Measurements from ENCODE around the gene CFAP68. TPM values are rescaled to one million over a fixed set of nuclear protein-coding genes. Genes with fewer than 3 reads are reported as not detected.

CFAP68 gene
- total RNA-seq, 2 donors from 2014 or later: 11.6 to 12.7 TPM

Other genes with a start within 250 kb of the CFAP68 start
- 10 to 100 TPM; 70.0 to 89.7 TPM for gene PPP2R1B, start 113.2 kb upstream of the CFAP68 start, total RNA-seq
- 10 to 100 TPM; 25.3 to 26.6 TPM for gene ALG9, start 8.0 kb upstream of the CFAP68 start, total RNA-seq
- 1 to 10 TPM; 1.7 to 2.7 TPM for gene FDXACB1, start 376 bp upstream of the CFAP68 start, total RNA-seq
- gene CRYAB, start 32.2 kb downstream of the CFAP68 start, total RNA-seq: 1 to 10 TPM in 1 of 2 donors, under 1 TPM in 1; 0.84 to 4.4 TPM
- under 1 TPM; 0.20 to 0.33 TPM for gene HSPB2, start 33.2 kb downstream of the CFAP68 start, total RNA-seq
- gene C11orf52, start 39.4 kb downstream of the CFAP68 start, total RNA-seq: 1 to 10 TPM; 2.6 to 3.8 TPM
- 10 to 100 TPM; 12.0 to 14.5 TPM for gene DIXDC1, start 57.8 kb downstream of the CFAP68 start, total RNA-seq
- gene DLAT, start 145.9 kb downstream of the CFAP68 start, total RNA-seq: 10 to 100 TPM; 46.1 to 53.2 TPM
- 1 to 10 TPM; 1.5 to 1.9 TPM for gene PIH1D2, start 194.5 kb downstream of the CFAP68 start, total RNA-seq
- gene NKAPD1, start 194.8 kb downstream of the CFAP68 start, total RNA-seq: 10 to 100 TPM; 22.9 to 24.7 TPM
- gene TIMM8B, start 207.2 kb downstream of the CFAP68 start, total RNA-seq: 10 to 100 TPM; 65.1 to 71.3 TPM
- gene SDHD, start 207.3 kb downstream of the CFAP68 start, total RNA-seq: 10 to 100 TPM; 57.6 to 64.8 TPM

Data from endodermal cell (in vitro differentiated cells).